NCI-H82 treated with DMSO at 0.1 percent for 48 hours (cell line): ENCODE data around the gene DEGS2.

Experiments used
- DNase-seq: peaks from one replicate; lab custom pipeline; 2025; ENCODE audit not compliant: unreplicated experiment; lab: John Stamatoyannopoulos, UW

The DEGS2 gene

GRCh38 chr14:100115726-100116125 lies 43.7 kb downstream of the DEGS2 start:
- no peak for DNase-seq

- DNase-seq: no peak
Measured at GRCh38 chr14:100115236-100115635, 44.2 kb downstream of the DEGS2 start.

- DNase-seq: no peak
Measured at GRCh38 chr14:100114109-100114765, 45.2 kb downstream of the DEGS2 start.

- DNase-seq: no peak
Measured at GRCh38 chr14:100111931-100112704, 47.3 kb downstream of the DEGS2 start.

- no peak for DNase-seq
Measured at GRCh38 chr14:100110816-100111215, 48.6 kb downstream of the DEGS2 start.

GRCh38 chr14:100109594-100109955 lies 49.9 kb downstream of the DEGS2 start:
- DNase-seq: no peak

- DNase-seq: no peak
Measured at GRCh38 chr14:100108840-100109593, 50.4 kb downstream of the DEGS2 start.

- DNase-seq: peak; percentile 0
Measured at GRCh38 chr14:100108042-100108825, 51.2 kb downstream of the DEGS2 start.

GRCh38 chr14:100107236-100107635 lies 52.2 kb downstream of the DEGS2 start:
- no peak for DNase-seq

- DNase-seq: no peak
Measured at GRCh38 chr14:100106250-100107112, 53.0 kb downstream of the DEGS2 start.

- DNase-seq: no peak
Measured at GRCh38 chr14:100105357-100106169, 53.9 kb downstream of the DEGS2 start.

- no peak for DNase-seq
Measured at GRCh38 chr14:100104523-100105300, 54.7 kb downstream of the DEGS2 start.

- DNase-seq: no peak
Measured at GRCh38 chr14:100104006-100104352, 55.5 kb downstream of the DEGS2 start.

- DNase-seq: no peak
Measured at GRCh38 chr14:100103250-100104005, 56.0 kb downstream of the DEGS2 start.

- no peak for DNase-seq
Measured at GRCh38 chr14:100102156-100102785, 57.2 kb downstream of the DEGS2 start.

GRCh38 chr14:100100032-100100703 lies 59.3 kb downstream of the DEGS2 start:
- no peak for DNase-seq

- no peak for DNase-seq
Measured at GRCh38 chr14:100098171-100098570, 61.3 kb downstream of the DEGS2 start.
